Retinal pigment epithelial cell (primary cell): ENCODE measurements around the gene ADAM19.
A peak's percentile ranks its signal among the peaks of the same experiment; 100 is the strongest.

ENCODE experiments used
- DNase-seq: peaks from one replicate; pipeline ENCODE4 v3.0.0-alpha.2; 2010; ENCODE audit warnings: low read depth
- H3K4me3 ChIP-seq: 2 replicates; pipeline ENCODE4 v1.5.1; 2011; ENCODE audit warnings: mild to moderate bottlenecking, low read length, control low read depth, moderate library complexity
- CTCF ChIP-seq: conservative IDR thresholded peaks from 2 replicates; pipeline ENCODE4 v1.5.1; 2011; ENCODE audit warnings: low read depth, low read length, control low read depth, inconsistent platforms

Gene ADAM19

GRCh38 chr5:157471709-157472108 is 103.9 kb downstream of the ADAM19 start:
- DNase-seq = no peak
- no peak overlapping the region for H3K4me3 ChIP-seq
- peak; percentile 68 for TF ChIP-seq CTCF

GRCh38 chr5:157470631-157471030 is 104.9 kb downstream of the ADAM19 start:
- no peak for TF ChIP-seq CTCF
- no peak overlapping the region for H3K4me3 ChIP-seq
- DNase-seq = no peak

GRCh38 chr5:157469687-157470086 is 105.9 kb downstream of the ADAM19 start:
- no peak for TF ChIP-seq CTCF
- H3K4me3 ChIP-seq = no peak overlapping the region
- DNase-seq = no peak

GRCh38 chr5:157469073-157469472 is 106.5 kb downstream of the ADAM19 start:
- DNase-seq = no peak
- no peak for TF ChIP-seq CTCF
- no peak overlapping the region for H3K4me3 ChIP-seq

- no peak overlapping the region for H3K4me3 ChIP-seq
- TF ChIP-seq CTCF = no peak
- DNase-seq = no peak
These were observed 107.1 kb downstream of the ADAM19 start for GRCh38 chr5:157468293-157468965.

- H3K4me3 ChIP-seq = no peak overlapping the region
- no peak for TF ChIP-seq CTCF
- DNase-seq = peak; percentile 59
These were observed 110.9 kb downstream of the ADAM19 start for GRCh38 chr5:157464519-157465171.
